IMR-90 (cell line): ENCODE results near the gene PGRMC1. TPM values are rescaled to one million over a fixed set of nuclear protein-coding genes. Genes with fewer than 3 reads are reported as not detected.

Experiments used
- ATAC-seq: fragments of 200-7000 bp; cut with Tn5 transposase; 2 replicates; pipeline ENCODE4 v1.9.1; 2020; ENCODE audit warnings: low read depth, mild to moderate bottlenecking, moderate library complexity
- BruUV-seq: library from RNA; stranded (reverse); fragments of 400-500 nt; replicated peaks from 2 replicates; lab custom pipeline; 2021; lab: Mats Ljungman, UMichigan
- CTCF ChIA-PET: fragments of 300-600 bp; formaldehyde crosslinking; extraction: SDS; loops from one replicate; lab custom pipeline; 2021; ENCODE audit warnings: antibody characterized with exemption; lab: Yijun Ruan, JAX
- POLR2A ChIA-PET: fragments of 300-600 bp; sonication (Branson Sonifier 250); formaldehyde crosslinking; loops from one replicate; lab custom pipeline; 2022; ENCODE audit warnings: antibody characterized with exemption; ENCODE audit not compliant: unreplicated experiment; lab: Charles Lee
- DNase-seq: peaks from one replicate; pipeline ENCODE4 v3.0.0; 2013
- H2AFZ ChIP-seq: replicated peaks from 2 replicates; pipeline ENCODE3; 2013; ENCODE audit warnings: low read length, mild to moderate bottlenecking; ENCODE audit not compliant: poor library complexity
- H2AK5ac ChIP-seq: 2 replicates; pipeline ENCODE4 v1.6.1; 2013; ENCODE audit warnings: low read depth, low read length, inconsistent platforms
- H2AK9ac ChIP-seq: replicated peaks from 2 replicates; pipeline ENCODE3; 2013; ENCODE audit warnings: mild to moderate bottlenecking, low read depth, low read length, moderate library complexity; ENCODE audit not compliant: poor library complexity
- H2BK120ac ChIP-seq: 2 replicates; pipeline ENCODE4 v1.6.1; 2013; ENCODE audit warnings: low read depth, low read length, inconsistent platforms
- H2BK15ac ChIP-seq: 3 replicates; pipeline ENCODE4 v1.6.1; 2013; ENCODE audit warnings: low read depth, low read length, inconsistent platforms
- H2BK20ac ChIP-seq: 2 replicates; pipeline ENCODE4 v1.6.1; 2013; ENCODE audit warnings: low read depth, mild to moderate bottlenecking, inconsistent platforms, low read length, moderate library complexity
- H2BK5ac ChIP-seq: 2 replicates; pipeline ENCODE4 v1.6.1; 2013; ENCODE audit warnings: mild to moderate bottlenecking, low read depth, low read length, inconsistent platforms; ENCODE audit not compliant: poor library complexity, severe bottlenecking
- H3K14ac ChIP-seq: replicated peaks from 2 replicates; pipeline ENCODE4 v1.6.1; 2013; ENCODE audit warnings: low read depth, low read length, inconsistent platforms
- H3K18ac ChIP-seq: 2 replicates; pipeline ENCODE4 v1.6.1; 2013; ENCODE audit warnings: low read depth, low read length, control low read depth
- H3K23ac ChIP-seq: 2 replicates; pipeline ENCODE4 v1.6.1; 2013; ENCODE audit warnings: low read depth, low read length, inconsistent platforms
- H3K27ac ChIP-seq: 2 replicates; pipeline ENCODE4 v1.5.1; 2013; ENCODE audit warnings: mild to moderate bottlenecking, control low read depth, low read length; ENCODE audit not compliant: insufficient read depth
- H3K27me3 ChIP-seq: 2 replicates; pipeline ENCODE4 v1.6.1; 2013; ENCODE audit warnings: low read length; ENCODE audit not compliant: control insufficient read depth, insufficient read depth
- H3K36me3 ChIP-seq: 2 replicates; pipeline ENCODE4 v1.6.1; 2013; ENCODE audit warnings: low read length, mixed read lengths; ENCODE audit not compliant: control insufficient read depth, insufficient read depth
- H3K4ac ChIP-seq: 2 replicates; pipeline ENCODE4 v1.6.1; 2013; ENCODE audit warnings: low read depth, low read length, inconsistent platforms
- H3K4me1 ChIP-seq: 2 replicates; pipeline ENCODE4 v1.6.1; 2013; ENCODE audit warnings: low read length, mixed read lengths; ENCODE audit not compliant: control insufficient read depth, insufficient read depth
- H3K4me2 ChIP-seq: 2 replicates; pipeline ENCODE4 v1.6.1; 2013; ENCODE audit warnings: low read depth, mild to moderate bottlenecking, control low read depth, low read length, moderate library complexity
- H3K4me3 ChIP-seq: 2 replicates; pipeline ENCODE4 v1.5.1; 2013; ENCODE audit warnings: low read depth, mild to moderate bottlenecking, control low read depth, low read length, moderate library complexity; ENCODE audit not compliant: insufficient read depth
- H3K56ac ChIP-seq: 2 replicates; pipeline ENCODE4 v1.6.1; 2013; ENCODE audit warnings: low read length, inconsistent platforms; ENCODE audit not compliant: insufficient read depth; ENCODE audit errors: extremely low read depth
- H3K79me1 ChIP-seq, 2 experiments: 2 replicates each; pipeline ENCODE4 v1.6.1; 2013; ENCODE audit warnings: low read length in 2 of 2, inconsistent platforms in 1 of 2, low read depth in 1 of 2
- H3K9ac ChIP-seq: 2 replicates; pipeline ENCODE4 v1.6.1; 2013; ENCODE audit warnings: low read depth, low read length, control low read depth
- H3K9me1 ChIP-seq: 2 replicates; pipeline ENCODE4 v1.6.1; 2013; ENCODE audit warnings: low read length, inconsistent platforms; ENCODE audit not compliant: insufficient read depth
- H3K9me3 ChIP-seq: 2 replicates; pipeline ENCODE4 v1.6.1; 2013; ENCODE audit warnings: low read length; ENCODE audit not compliant: control insufficient read depth, insufficient read depth
- H4K20me1 ChIP-seq: 2 replicates; pipeline ENCODE4 v1.6.1; 2013; ENCODE audit warnings: low read length, inconsistent platforms; ENCODE audit not compliant: insufficient read depth
- H4K5ac ChIP-seq: 2 replicates; pipeline ENCODE4 v1.6.1; 2013; ENCODE audit warnings: mild to moderate bottlenecking, low read depth, low read length, control low read depth
- H4K8ac ChIP-seq, 2 experiments: 2 replicates each; pipeline ENCODE4 v1.6.1; 2013; ENCODE audit warnings: low read depth in 2 of 2, low read length in 2 of 2, control low read depth in 1 of 2, inconsistent platforms in 1 of 2
- H4K91ac ChIP-seq: 2 replicates; pipeline ENCODE4 v1.6.1; 2013; ENCODE audit warnings: low read depth, low read length, inconsistent platforms; ENCODE audit not compliant: insufficient read depth
- CEBPB ChIP-seq: IDR thresholded peaks from 2 replicates; pipeline ENCODE4 v1.6.1; 2012; ENCODE audit warnings: low read depth, low read length, improper control_type of control experiment
- CHD1 ChIP-seq: IDR thresholded peaks from 2 replicates; pipeline ENCODE4 v1.6.1; 2012; ENCODE audit warnings: low read depth, low read length, improper control_type of control experiment
- MXI1 ChIP-seq: IDR thresholded peaks from 2 replicates; pipeline ENCODE4 v1.6.1; 2012; ENCODE audit warnings: low read depth, mild to moderate bottlenecking, low read length, moderate library complexity, borderline replicate concordance
- RAD21 ChIP-seq: IDR thresholded peaks from 2 replicates; pipeline ENCODE4 v1.6.1; 2012; ENCODE audit warnings: low read length, improper control_type of control experiment
- WGBS, 2 experiments: methylation state at CpG; one replicate each; pipeline versions ENCODE4 v1.1.5 to v1.1.7; 2013; ENCODE audit warnings: missing lambda C conversion rate in 2 of 2; ENCODE audit not compliant: insufficient read length in 1 of 2; ENCODE audit errors: extremely low coverage in 2 of 2; 5-methylcytosine and 5-hydroxymethylcytosine counted together
- dilution Hi-C: fragments of 300-500 bp; cut with HindIII; formaldehyde crosslinking; loops from one replicate; pipeline ENCODE4 v1.14.3; 2018; ENCODE audit warnings: low sequenced_read_pairs; ENCODE audit not compliant: unreplicated experiment
- in situ Hi-C: fragments of 300-500 bp; cut with MboI; formaldehyde crosslinking; loops from 3 replicates; pipeline ENCODE4 v1.14.3; 2019; ENCODE audit warnings: low sequenced_read_pairs, inconsistent platforms, mixed read lengths
- intact Hi-C: fragments of 100-400 bp; cut with micrococcal nuclease; formaldehyde crosslinking; loops from 2 replicates; pipeline ENCODE4 v1.10.0; 2022
- polyA plus RNA-seq, 3 experiments: library from polyadenylated mRNA; depleted of rRNA; stranded (reverse); fragments of >200 nt; gene quantifications; 2 replicates each; pipeline ENCODE4 v1.2.3, GENCODE V29; 2012; ENCODE audit warnings: low replicate concordance in 1 of 3
- total RNA-seq: library from RNA; depleted of rRNA; stranded (reverse); fragments of >200 nt; gene quantifications from 2 replicates; pipeline ENCODE4 v1.2.3, GENCODE V29; 2012
- TF ChIP-seq, protein P1 (sequence below): fragments of 150-350 bp; IDR thresholded peaks from 2 replicates; pipeline ENCODE4 v1.6.1; 2016; ENCODE audit warnings: low read depth, mild to moderate bottlenecking, low read length, moderate library complexity, borderline replicate concordance

PGRMC1 gene
- total and polyA plus RNA-seq, 2 of the 4 experiments (the other 2 are of a cell fraction), result 58.5 to 75.3 TPM

DNA sequence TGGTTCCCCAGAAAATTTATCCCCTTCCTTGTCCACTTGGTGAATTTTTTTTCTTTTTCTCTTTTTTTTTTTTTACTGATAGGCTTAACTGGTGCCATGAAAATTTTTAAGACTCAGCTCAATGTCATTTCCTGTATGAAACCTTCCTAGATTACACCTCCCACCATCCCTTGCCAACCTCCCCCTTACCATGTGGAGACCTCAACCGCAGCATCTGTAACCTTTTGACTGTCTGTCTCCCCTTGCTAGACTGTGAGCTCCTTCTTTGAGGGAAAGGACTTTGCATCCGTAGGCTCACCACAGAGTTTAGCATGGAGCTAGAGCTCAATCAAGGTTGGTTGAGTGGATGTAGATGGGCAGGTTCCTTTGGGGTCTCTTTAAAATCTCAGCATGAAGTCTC lies 5.2 kb upstream of the PGRMC1 start:
- Histone ChIP-seq H2BK20ac (no peak overlapping the region), H4K8ac (no peak overlapping the region), H2AFZ (peak overlapping the region; percentile 53), H3K14ac (no peak overlapping the region), H3K9me3 (no peaks in the 10 kb centered on the region), H4K5ac (no peak overlapping the region), H2AK5ac (no peak overlapping the region), H3K23ac (no peak overlapping the region), H3K18ac (no peak overlapping the region), H3K9me1 (no peaks in the 10 kb centered on the region; the same call in 1 of the 2 replicates), H3K27me3 (peaks cover 5% of the 10 kb centered on the region; the same call in 1 of the 2 replicates), H4K91ac (no peak overlapping the region), H3K56ac (no peak overlapping the region), H3K9ac (no peak overlapping the region), H4K20me1 (no peaks in the 10 kb centered on the region), H3K79me1 (no peaks in the 10 kb centered on the region), H3K4me2 (no peak overlapping the region), H2BK5ac (no peak overlapping the region), H3K4me3 (no peak overlapping the region), H3K4ac (no peak overlapping the region), H3K4me1 (no peaks in the 10 kb centered on the region), H2BK120ac (no peak overlapping the region), H3K27ac (no peak overlapping the region), H3K36me3 (no peaks in the 10 kb centered on the region), H2BK15ac (no peak overlapping the region), H2AK9ac (no peak overlapping the region)
- no TSS peak for BruUV-seq
- TF ChIP-seq, protein P1, sequence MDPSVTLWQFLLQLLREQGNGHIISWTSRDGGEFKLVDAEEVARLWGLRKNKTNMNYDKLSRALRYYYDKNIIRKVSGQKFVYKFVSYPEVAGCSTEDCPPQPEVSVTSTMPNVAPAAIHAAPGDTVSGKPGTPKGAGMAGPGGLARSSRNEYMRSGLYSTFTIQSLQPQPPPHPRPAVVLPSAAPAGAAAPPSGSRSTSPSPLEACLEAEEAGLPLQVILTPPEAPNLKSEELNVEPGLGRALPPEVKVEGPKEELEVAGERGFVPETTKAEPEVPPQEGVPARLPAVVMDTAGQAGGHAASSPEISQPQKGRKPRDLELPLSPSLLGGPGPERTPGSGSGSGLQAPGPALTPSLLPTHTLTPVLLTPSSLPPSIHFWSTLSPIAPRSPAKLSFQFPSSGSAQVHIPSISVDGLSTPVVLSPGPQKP, result no peak
- TF ChIP-seq CEBPB (no peak), RAD21 (no peak), MXI1 (no peak), CHD1 (no peak)
- DNase-seq (no peak), ATAC-seq (no peak)
- no CpG with 5 or more reads among the region's 2 CpGs for WGBS, 2 experiments
- in situ Hi-C loops (no loop called here), dilution Hi-C loops (no loop called here), intact Hi-C loops (no loop called here)
- POLR2A ChIA-PET, result no interaction called here
- CTCF ChIA-PET, result no interaction called here
